B cell (primary cell): ENCODE data around the gene WFS1.

ENCODE experiments used
- EZH2 ChIP-seq: IDR thresholded peaks from 2 replicates; pipeline ENCODE4 v1.6.1; 2012; ENCODE audit warnings: borderline replicate concordance, low read depth, mild to moderate bottlenecking, moderate library complexity, low read length; ENCODE audit not compliant: insufficient read depth, poor library complexity, severe bottlenecking
- TF ChIP-seq, protein P1 (sequence below): fragments of 200-600 bp; IDR thresholded peaks from one replicate; pipeline ENCODE4 v1.8.0; 2022; ENCODE audit warnings: antibody characterized with exemption, mild to moderate bottlenecking

DNA sequence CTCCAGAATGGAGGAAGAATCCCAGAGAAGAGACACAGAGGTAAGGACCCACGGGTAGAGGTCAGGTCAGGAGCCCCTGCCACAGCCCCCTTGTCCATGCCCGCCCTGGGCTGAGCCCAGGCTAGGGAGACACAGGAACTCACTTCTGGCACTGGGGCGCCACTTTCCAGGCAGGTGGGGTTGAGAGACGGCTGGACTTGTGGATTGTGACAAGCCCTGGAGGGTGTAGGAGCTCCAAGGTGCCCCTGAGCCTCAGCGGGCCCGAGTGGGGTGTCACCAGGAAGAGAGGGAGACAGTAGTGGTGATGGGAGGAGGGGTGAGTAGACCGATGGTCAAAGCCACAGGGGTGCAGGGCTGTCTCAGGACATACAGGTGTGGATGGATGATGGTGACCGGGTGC lies 58.9 kb downstream of the WFS1 start:
- no peak for TF ChIP-seq EZH2
- TF ChIP-seq, protein P1, sequence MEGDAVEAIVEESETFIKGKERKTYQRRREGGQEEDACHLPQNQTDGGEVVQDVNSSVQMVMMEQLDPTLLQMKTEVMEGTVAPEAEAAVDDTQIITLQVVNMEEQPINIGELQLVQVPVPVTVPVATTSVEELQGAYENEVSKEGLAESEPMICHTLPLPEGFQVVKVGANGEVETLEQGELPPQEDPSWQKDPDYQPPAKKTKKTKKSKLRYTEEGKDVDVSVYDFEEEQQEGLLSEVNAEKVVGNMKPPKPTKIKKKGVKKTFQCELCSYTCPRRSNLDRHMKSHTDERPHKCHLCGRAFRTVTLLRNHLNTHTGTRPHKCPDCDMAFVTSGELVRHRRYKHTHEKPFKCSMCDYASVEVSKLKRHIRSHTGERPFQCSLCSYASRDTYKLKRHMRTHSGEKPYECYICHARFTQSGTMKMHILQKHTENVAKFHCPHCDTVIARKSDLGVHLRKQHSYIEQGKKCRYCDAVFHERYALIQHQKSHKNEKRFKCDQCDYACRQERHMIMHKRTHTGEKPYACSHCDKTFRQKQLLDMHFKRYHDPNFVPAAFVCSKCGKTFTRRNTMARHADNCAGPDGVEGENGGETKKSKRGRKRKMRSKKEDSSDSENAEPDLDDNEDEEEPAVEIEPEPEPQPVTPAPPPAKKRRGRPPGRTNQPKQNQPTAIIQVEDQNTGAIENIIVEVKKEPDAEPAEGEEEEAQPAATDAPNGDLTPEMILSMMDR = no peak
